Vagina (tissue), 2 donors: Measurements from ENCODE around the gene RCAN2. TPM values are rescaled to one million over a fixed set of nuclear protein-coding genes. Genes with fewer than 3 reads are reported as not detected.

Experiments used
- DNase-seq, 2 donors: peaks; one replicate each; pipeline ENCODE4 v3.0.0-alpha.2; 2017; ENCODE audit errors: extremely low spot score in 2 of 2
- H3K27ac ChIP-seq: fragments of 200-600 bp; sonication (generic); one replicate; pipeline ENCODE4 v1.5.1; 2019
- H3K27me3 ChIP-seq: fragments of 200-600 bp; sonication (generic); one replicate; pipeline ENCODE4 v1.5.1; 2019
- H3K36me3 ChIP-seq, 2 donors: fragments of 200-600 bp; sonication (generic); one replicate each; pipeline ENCODE4 v1.5.1; 2017 to 2019
- H3K4me1 ChIP-seq: fragments of 200-600 bp; sonication (generic); one replicate; pipeline ENCODE4 v1.5.1; 2019
- H3K4me3 ChIP-seq, 2 donors: fragments of 200-600 bp; sonication (generic); 1 replicate in 1 of 2; 2 replicates in 1 of 2; pipeline ENCODE4 v1.5.1; 2016 to 2019
- H3K9me3 ChIP-seq: fragments of 200-600 bp; sonication (generic); one replicate; pipeline ENCODE4 v1.5.1; 2019
- CTCF ChIP-seq, 3 experiments: fragments of 450-650 bp in 2 of 3; fragments of 200-600 bp in 1 of 3; sonication (generic) in 1 of 3; IDR thresholded peaks; one replicate each; pipeline ENCODE4 v1.5.1; 2017 to 2019; ENCODE audit warnings: antibody characterized with exemption in 3 of 3, mild to moderate bottlenecking in 2 of 3, moderate library complexity in 2 of 3
- POLR2A ChIP-seq, 2 donors: fragments of 450-650 bp; IDR thresholded peaks; one replicate each; pipeline ENCODE4 v1.6.1; 2017; ENCODE audit warnings: antibody characterized with exemption in 2 of 2, mild to moderate bottlenecking in 2 of 2, moderate library complexity in 2 of 2
- POLR2AphosphoS5 ChIP-seq, 2 donors: sonication (generic); formaldehyde crosslinking; IDR thresholded peaks; one replicate each; pipeline ENCODE4 v1.9.0; 2017; ENCODE audit warnings: antibody characterized with exemption in 2 of 2, mild to moderate bottlenecking in 2 of 2, low read depth in 1 of 2; ENCODE audit not compliant: insufficient read depth in 1 of 2
- intact Hi-C: fragments of 100-400 bp; cut with DNase I; formaldehyde crosslinking; loops from one replicate; pipeline ENCODE4 v1.15.1; 2023
- total RNA-seq: library from RNA; depleted of rRNA; stranded (reverse); fragments of >200 nt; gene quantifications from one replicate; pipeline ENCODE4 v1.2.3, GENCODE V29; 2016

RCAN2 gene
- total RNA-seq, 1 donor from 2014 or later, result 20.9 TPM

- no peak for TF ChIP-seq POLR2AphosphoS5 (IDR thresholded peaks at IDR 0.05; ENCODE audit: insufficient read depth in 1 of 2, low read depth in 1 of 2)
- TF ChIP-seq CTCF (IDR thresholded peaks at IDR 0.05), result no peak
- no peak for TF ChIP-seq POLR2A (IDR thresholded peaks at IDR 0.05)
- DNase-seq, result no peak
- H3K9me3 ChIP-seq, result no peaks in the 10 kb centered on the region
- intact Hi-C loops, result no loop called here
- no peak overlapping the region for H3K27ac ChIP-seq
- H3K4me1 ChIP-seq, result peaks cover 15% of the 10 kb centered on the region
- no peaks in the 10 kb centered on the region for H3K36me3 ChIP-seq
- no peak overlapping the region for H3K4me3 ChIP-seq
- no peaks in the 10 kb centered on the region for H3K27me3 ChIP-seq
Measured at GRCh38 chr6:46381057-46381456, 110.2 kb downstream of the RCAN2 start.

- H3K4me3 ChIP-seq, result no peak overlapping the region
- no peak overlapping the region for H3K27ac ChIP-seq
Measured at GRCh38 chr6:46380152-46380807, 111.0 kb downstream of the RCAN2 start.

GRCh38 chr6:46378882-46379416 is 112.3 kb downstream of the RCAN2 start:
- H3K9me3 ChIP-seq, result no peaks in the 10 kb centered on the region
- intact Hi-C loops, result no loop called here
- H3K27me3 ChIP-seq, result no peaks in the 10 kb centered on the region
- no peak overlapping the region for H3K27ac ChIP-seq
- no peaks in the 10 kb centered on the region for H3K36me3 ChIP-seq
- DNase-seq, result no peak
- no peak for TF ChIP-seq POLR2AphosphoS5 (IDR thresholded peaks at IDR 0.05; ENCODE audit: insufficient read depth in 1 of 2, low read depth in 1 of 2)
- TF ChIP-seq POLR2A (IDR thresholded peaks at IDR 0.05), result no peak
- TF ChIP-seq CTCF (IDR thresholded peaks at IDR 0.05), result no peak
- H3K4me1 ChIP-seq, result peaks cover 15% of the 10 kb centered on the region
- H3K4me3 ChIP-seq, result no peak overlapping the region

More at GRCh38 chr6:46380152-46380807, 111.0 kb downstream of the RCAN2 start:
- H3K9me3 ChIP-seq, result no peaks in the 10 kb centered on the region
- intact Hi-C loops, result no loop called here
- TF ChIP-seq CTCF (IDR thresholded peaks at IDR 0.05), result no peak
- no peak for TF ChIP-seq POLR2A (IDR thresholded peaks at IDR 0.05)
- TF ChIP-seq POLR2AphosphoS5 (IDR thresholded peaks at IDR 0.05; ENCODE audit: insufficient read depth in 1 of 2, low read depth in 1 of 2), result no peak
- DNase-seq, result no peak
- H3K4me1 ChIP-seq, result peaks cover 15% of the 10 kb centered on the region
- no peaks in the 10 kb centered on the region for H3K36me3 ChIP-seq
- no peaks in the 10 kb centered on the region for H3K27me3 ChIP-seq

GRCh38 chr6:46378161-46378881 is 112.9 kb downstream of the RCAN2 start:
- H3K4me1 ChIP-seq, result peaks cover 15% of the 10 kb centered on the region
- no peaks in the 10 kb centered on the region for H3K36me3 ChIP-seq
- intact Hi-C loops, result no loop called here
- no peak for TF ChIP-seq POLR2AphosphoS5 (IDR thresholded peaks at IDR 0.05; ENCODE audit: insufficient read depth in 1 of 2, low read depth in 1 of 2)
- TF ChIP-seq POLR2A (IDR thresholded peaks at IDR 0.05), result no peak
- no peak for TF ChIP-seq CTCF (IDR thresholded peaks at IDR 0.05)
- H3K9me3 ChIP-seq, result no peaks in the 10 kb centered on the region
- no peak for DNase-seq
- no peaks in the 10 kb centered on the region for H3K27me3 ChIP-seq
- no peak overlapping the region for H3K27ac ChIP-seq
- H3K4me3 ChIP-seq, result no peak overlapping the region

GRCh38 chr6:46377209-46377608 is 114.0 kb downstream of the RCAN2 start:
- H3K9me3 ChIP-seq, result no peaks in the 10 kb centered on the region
- no peak overlapping the region for H3K4me3 ChIP-seq
- intact Hi-C loops, result no loop called here
- no peaks in the 10 kb centered on the region for H3K36me3 ChIP-seq
- H3K27ac ChIP-seq, result no peak overlapping the region
- TF ChIP-seq POLR2AphosphoS5 (IDR thresholded peaks at IDR 0.05; ENCODE audit: insufficient read depth in 1 of 2, low read depth in 1 of 2) (no peak), CTCF (IDR thresholded peaks at IDR 0.05) (no peak), POLR2A (IDR thresholded peaks at IDR 0.05) (no peak)
- no peak for DNase-seq
- H3K4me1 ChIP-seq, result peaks cover 15% of the 10 kb centered on the region
- H3K27me3 ChIP-seq, result no peaks in the 10 kb centered on the region
